Aorta (tissue), 5 donors: Measurements from ENCODE around the gene CARM1. TPM values are rescaled to one million over a fixed set of nuclear protein-coding genes. Genes with fewer than 3 reads are reported as not detected.

Experiments used
- ATAC-seq: fragments of 200-7000 bp; cut with Tn5 transposase; one replicate; pipeline ENCODE4 v1.9.1; 2022; ENCODE audit warnings: moderate library complexity; ENCODE audit not compliant: low FRiP score
- DNase-seq, 2 donors: peaks; one replicate each; pipeline ENCODE4 v3.0.0-alpha.2; 2020
- H3K27ac ChIP-seq, 2 donors: one replicate each; pipeline ENCODE4 v1.5.1; 2013; ENCODE audit warnings: low read length in 2 of 2, mild to moderate bottlenecking in 2 of 2, moderate library complexity in 2 of 2, control low read depth in 1 of 2, inconsistent platforms in 1 of 2, low read depth in 1 of 2
- H3K27me3 ChIP-seq, 2 donors: one replicate each; pipeline ENCODE4 v1.6.1; 2013; ENCODE audit warnings: control low read depth in 1 of 2, low read length in 1 of 2, mild to moderate bottlenecking in 1 of 2, moderate library complexity in 1 of 2; ENCODE audit not compliant: insufficient read depth in 2 of 2, control insufficient read depth in 1 of 2
- H3K36me3 ChIP-seq, 2 donors: one replicate each; pipeline ENCODE4 v1.6.1; 2013; ENCODE audit warnings: control low read depth in 1 of 2, low read length in 1 of 2, mild to moderate bottlenecking in 1 of 2; ENCODE audit not compliant: insufficient read depth in 2 of 2, control insufficient read depth in 1 of 2
- H3K4me1 ChIP-seq, 2 donors: one replicate each; pipeline ENCODE4 v1.6.1; 2013; ENCODE audit warnings: low read length in 2 of 2, control low read depth in 1 of 2, mild to moderate bottlenecking in 1 of 2, moderate library complexity in 1 of 2; ENCODE audit not compliant: insufficient read depth in 2 of 2, control insufficient read depth in 1 of 2
- H3K4me3 ChIP-seq, 2 donors: one replicate each; pipeline ENCODE4 v1.5.1; 2013; ENCODE audit warnings: low read length in 2 of 2, control low read depth in 1 of 2, mild to moderate bottlenecking in 1 of 2
- H3K9me3 ChIP-seq: one replicate; pipeline ENCODE4 v1.6.1; 2013; ENCODE audit warnings: mild to moderate bottlenecking, low read length; ENCODE audit not compliant: control insufficient read depth
- WGBS, 2 donors: extraction: QIAGEN DNeasy Blood & Tissue Kit; methylation state at CpG; one replicate each; pipeline ENCODE4 v1.1.7; 2013; 5-methylcytosine and 5-hydroxymethylcytosine counted together
- intact Hi-C, 2 donors: fragments of 100-400 bp; cut with DNase I; formaldehyde crosslinking; loops; one replicate each; pipeline versions ENCODE4 v1.14.2 to v1.15.0; 2022
- polyA plus RNA-seq, 2 donors: library from polyadenylated mRNA; stranded (reverse); fragments of 200-250 nt; gene quantifications; one replicate each; pipeline ENCODE4 v1.2.3, GENCODE V29; 2013
- total RNA-seq, 2 donors: library from RNA; stranded (reverse); fragmentation: NEBNext Ultra II Directional; extraction: Animal tissue kit (Norgen Biotek cat#: 25700); gene quantifications; one replicate each; pipeline ENCODE4 v1.2.1, GENCODE V29; 2021
- donor health status: healthy with polysubstance abuse.
- donor health status: Bipolar disorder and iron deficiency.
- donor health status: DM: no; HTN: no; CAD: no.
- donor health status: DM: no; HTN: no; CAD: no.
- donor health status: DM: yes; HTN: yes; CAD: no.

CARM1 gene
- total and polyA plus RNA-seq, 4 donors = 11.5 to 41.4 (median 25.9) TPM

GRCh38 chr19:10919352-10920287 lies 48.3 kb downstream of the CARM1 start:
- Histone ChIP-seq H3K27me3 (no peaks in the 10 kb centered on the region), H3K36me3 (peaks cover 0 to 2% of the 10 kb centered on the region in 2 donors), H3K4me1 (no peaks in the 10 kb centered on the region), H3K4me3 (no peak overlapping the region), H3K9me3 (no peaks in the 10 kb centered on the region), H3K27ac (no peak overlapping the region)
- WGBS, 2 donors = 75 to 76% methylated on average over 24 to 26 of the region's 26 CpGs
- ATAC-seq (no peak), DNase-seq (no peak)
- intact Hi-C loops = loop anchor here in 1 of 2 donors (10.0 kb wide), 1 partner anchor 45 kb away; the partner anchor contains the start of gene CARM1

- 77 to 85% methylated on average over 10 of the region's 10 CpGs for WGBS, 2 donors
- H3K4me3 ChIP-seq = no peak overlapping the region
- ATAC-seq = no peak
Observed at GRCh38 chr19:10920288-10920655, 48.9 kb downstream of the CARM1 start.

GRCh38 chr19:10920781-10921180 lies 49.4 kb downstream of the CARM1 start:
- WGBS, 2 donors = 75 to 76% methylated on average over 16 of the region's 16 CpGs
- H3K4me1 ChIP-seq = no peaks in the 10 kb centered on the region
- no peak overlapping the region for H3K4me3 ChIP-seq
- H3K9me3 ChIP-seq = no peaks in the 10 kb centered on the region
- intact Hi-C loops = loop anchor here in 1 of 2 donors (10.0 kb wide), 1 partner anchor 46 kb away; the partner anchor contains the start of gene CARM1
- peaks cover 0 to 2% of the 10 kb centered on the region in 2 donors for H3K36me3 ChIP-seq
- no peaks in the 10 kb centered on the region for H3K27me3 ChIP-seq
- no peak overlapping the region for H3K27ac ChIP-seq
- ATAC-seq = no peak
- no peak for DNase-seq

More at GRCh38 chr19:10920288-10920655, 48.9 kb downstream of the CARM1 start:
- Histone ChIP-seq H3K9me3 (no peaks in the 10 kb centered on the region), H3K36me3 (peaks cover 0 to 2% of the 10 kb centered on the region in 2 donors), H3K27ac (no peak overlapping the region), H3K27me3 (no peaks in the 10 kb centered on the region), H3K4me1 (no peaks in the 10 kb centered on the region)
- DNase-seq = no peak
- intact Hi-C loops = loop anchor here in 1 of 2 donors (10.0 kb wide), 1 partner anchor 45 kb away; the partner anchor contains the start of gene CARM1

GRCh38 chr19:10921199-10921909 lies 50.0 kb downstream of the CARM1 start:
- intact Hi-C loops = loop anchor here in 1 of 2 donors (10.0 kb wide), 1 partner anchor 47 kb away; the partner anchor contains the start of gene CARM1

GRCh38 chr19:10921910-10922637 lies 50.7 kb downstream of the CARM1 start:
- Histone ChIP-seq H3K9me3 (no peaks in the 10 kb centered on the region), H3K27ac (no peak overlapping the region), H3K27me3 (no peaks in the 10 kb centered on the region), H3K4me3 (no peak overlapping the region), H3K36me3 (no peaks in the 10 kb centered on the region), H3K4me1 (no peaks in the 10 kb centered on the region)
- intact Hi-C loops = loop anchor here in 1 of 2 donors (10.0 kb wide), 1 partner anchor 47 kb away; the partner anchor contains the start of gene CARM1
- no peak for ATAC-seq
- WGBS, 2 donors = 70 to 74% methylated on average over 33 of the region's 33 CpGs
- no peak for DNase-seq

More at GRCh38 chr19:10921199-10921909, 50.0 kb downstream of the CARM1 start:
- no peaks in the 10 kb centered on the region for H3K9me3 ChIP-seq
- H3K27ac ChIP-seq = no peak overlapping the region
- no peaks in the 10 kb centered on the region for H3K27me3 ChIP-seq
- no peaks in the 10 kb centered on the region for H3K4me1 ChIP-seq
- no peak overlapping the region for H3K4me3 ChIP-seq
- WGBS, 2 donors = 86 to 87% methylated on average over 40 to 43 of the region's 43 CpGs
- no peak for ATAC-seq
- peaks cover 0 to 2% of the 10 kb centered on the region in 2 donors for H3K36me3 ChIP-seq
- no peak for DNase-seq

- Histone ChIP-seq H3K4me1 (no peaks in the 10 kb centered on the region), H3K36me3 (no peaks in the 10 kb centered on the region), H3K27ac (no peak overlapping the region), H3K9me3 (no peaks in the 10 kb centered on the region), H3K4me3 (no peak overlapping the region), H3K27me3 (no peaks in the 10 kb centered on the region)
- intact Hi-C loops = loop anchor here in 1 of 2 donors (10.0 kb wide), 1 partner anchor 48 kb away; the partner anchor contains the start of gene CARM1
- DNase-seq (no peak), ATAC-seq (no peak)
- WGBS, 2 donors = 79 to 83% methylated on average over 13 of the region's 13 CpGs
Observed at GRCh38 chr19:10922638-10923014, 51.3 kb downstream of the CARM1 start.

- H3K4me3 ChIP-seq = no peak overlapping the region
- H3K9me3 ChIP-seq = no peaks in the 10 kb centered on the region
- ATAC-seq = no peak
- intact Hi-C loops = loop anchor here in 1 of 2 donors (10.0 kb wide), 1 partner anchor 49 kb away; the partner anchor contains the start of gene CARM1
- no peaks in the 10 kb centered on the region for H3K27me3 ChIP-seq
- no peak overlapping the region for H3K27ac ChIP-seq
- DNase-seq = no peak
- 86 to 87% methylated on average over 29 of the region's 29 CpGs for WGBS, 2 donors
- no peaks in the 10 kb centered on the region for H3K36me3 ChIP-seq
- no peaks in the 10 kb centered on the region for H3K4me1 ChIP-seq
Observed at GRCh38 chr19:10923260-10924112, 52.1 kb downstream of the CARM1 start.
